ENCODE measurements around the gene NELL1. TPM values are rescaled to one million over a fixed set of nuclear protein-coding genes. Genes with fewer than 3 reads are reported as not detected.

The NELL1 gene
- total RNA-seq (2014; rRNA removed; shearing (Covaris generic)): 2.6 and 5.1 TPM in 2 replicates

DNA sequence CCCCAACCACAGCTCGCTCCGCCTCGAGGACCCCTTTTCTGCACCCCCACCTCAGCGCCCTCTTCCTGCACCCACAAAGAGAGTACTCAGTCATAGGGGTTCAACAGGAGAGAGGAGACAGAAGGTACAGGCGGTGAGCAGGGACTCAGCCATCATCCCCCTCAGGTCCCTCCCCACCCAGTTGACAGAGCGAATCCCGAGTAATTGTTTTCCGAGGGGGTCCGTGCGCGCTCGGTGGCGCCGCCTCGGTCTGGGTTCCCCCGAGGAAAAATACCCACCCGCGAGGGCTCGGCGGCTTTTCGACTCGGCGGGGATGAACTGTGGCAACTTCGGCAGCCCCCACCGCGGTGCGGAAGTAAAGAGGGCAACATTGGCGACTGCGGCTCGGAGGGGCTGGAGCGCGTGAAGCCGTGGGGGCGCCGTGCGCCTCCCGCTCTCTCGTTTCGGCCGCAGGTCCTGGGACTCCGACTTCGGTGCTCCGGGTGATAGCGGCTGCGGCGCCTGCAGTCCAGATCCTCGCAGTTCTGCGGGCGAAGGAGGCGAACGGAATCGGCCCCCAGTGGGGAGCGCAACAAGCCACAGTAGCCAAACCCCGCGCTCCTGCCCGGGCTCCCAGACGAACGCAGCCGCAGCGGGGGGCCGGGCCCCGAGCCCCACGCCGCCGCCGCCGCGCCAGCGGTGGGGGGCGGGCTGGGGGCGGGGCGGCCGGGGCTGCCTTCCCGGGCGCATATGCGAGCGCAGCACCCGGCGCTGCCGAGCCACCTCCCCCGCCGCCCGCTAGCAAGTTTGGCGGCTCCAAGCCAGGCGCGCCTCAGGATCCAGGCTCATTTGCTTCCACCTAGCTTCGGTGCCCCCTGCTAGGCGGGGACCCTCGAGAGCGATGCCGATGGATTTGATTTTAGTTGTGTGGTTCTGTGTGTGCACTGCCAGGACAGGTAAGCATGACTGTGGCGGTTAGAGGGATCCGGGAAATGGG lies at the start of gene NELL1:
Gene NELL1 (plus strand): TSS at position 743 of the 976 bp plus-strand sequence.
- peak; percentile 84 for DNase-seq
- peaks cover 57% of the 10 kb centered on the region for H3K27me3 ChIP-seq (ENCODE audit: control insufficient read depth, insufficient read depth, low read length)
- H3K36me3 ChIP-seq (replicated peaks; ENCODE audit: control insufficient read depth, insufficient read depth, low read length): no peaks in the 10 kb centered on the region
- H3K4me3 ChIP-seq (ENCODE audit: insufficient read depth, low read depth, low read length): peak within 1 kb of the TSS; percentile 60

DNA sequence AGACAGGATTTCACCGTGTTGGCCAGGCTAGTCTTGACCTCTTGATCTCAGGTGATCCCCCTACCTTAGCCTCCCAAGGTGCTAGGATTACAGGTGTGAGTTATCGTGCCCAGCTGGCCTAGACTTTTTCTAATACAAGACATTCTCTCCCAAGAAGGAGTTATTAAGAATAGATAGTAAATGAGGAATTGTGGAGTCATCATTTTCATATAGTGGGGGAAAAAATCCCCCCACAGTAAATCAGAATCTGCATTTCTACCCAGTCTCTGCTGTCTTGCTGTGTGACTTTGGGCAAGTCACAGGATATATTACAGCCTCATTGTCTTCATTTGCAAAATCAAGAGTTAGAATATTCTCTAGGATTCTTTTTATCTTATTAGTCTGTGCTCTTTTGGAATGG lies 48.4 kb upstream of the NELL1 start:
- Histone ChIP-seq H3K27me3 (ENCODE audit: control insufficient read depth, insufficient read depth, low read length) (no peaks in the 10 kb centered on the region), H3K36me3 (replicated peaks; ENCODE audit: control insufficient read depth, insufficient read depth, low read length) (no peaks in the 10 kb centered on the region), H3K4me3 (ENCODE audit: insufficient read depth, low read depth, low read length) (no peak overlapping the region)
- no peak for DNase-seq

DNA sequence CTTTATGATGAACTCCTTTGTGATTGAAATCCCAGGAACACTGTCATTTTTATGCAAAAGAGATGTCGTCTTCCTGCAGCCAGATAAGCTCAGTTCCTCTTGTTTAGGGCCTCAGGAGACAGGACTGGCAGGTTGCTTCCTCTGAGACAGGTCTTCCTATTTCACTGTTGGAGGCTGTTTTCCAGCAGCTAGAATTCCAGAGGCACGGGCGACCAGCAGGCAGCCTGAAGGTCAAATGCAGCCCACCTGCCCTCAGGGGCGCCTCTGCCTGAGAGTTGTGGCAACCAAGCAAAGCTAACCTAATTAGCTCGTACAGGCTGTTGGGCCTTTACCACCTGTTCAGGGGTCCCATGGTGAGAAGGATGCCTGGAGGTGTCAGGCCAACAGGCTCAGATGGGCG lies 47.7 kb upstream of the NELL1 start:
- H3K27me3 ChIP-seq (ENCODE audit: control insufficient read depth, insufficient read depth, low read length): no peaks in the 10 kb centered on the region
- no peaks in the 10 kb centered on the region for H3K36me3 ChIP-seq (replicated peaks; ENCODE audit: control insufficient read depth, insufficient read depth, low read length)
- peak; percentile 38 for DNase-seq
- no peak overlapping the region for H3K4me3 ChIP-seq (ENCODE audit: insufficient read depth, low read depth, low read length)

DNA sequence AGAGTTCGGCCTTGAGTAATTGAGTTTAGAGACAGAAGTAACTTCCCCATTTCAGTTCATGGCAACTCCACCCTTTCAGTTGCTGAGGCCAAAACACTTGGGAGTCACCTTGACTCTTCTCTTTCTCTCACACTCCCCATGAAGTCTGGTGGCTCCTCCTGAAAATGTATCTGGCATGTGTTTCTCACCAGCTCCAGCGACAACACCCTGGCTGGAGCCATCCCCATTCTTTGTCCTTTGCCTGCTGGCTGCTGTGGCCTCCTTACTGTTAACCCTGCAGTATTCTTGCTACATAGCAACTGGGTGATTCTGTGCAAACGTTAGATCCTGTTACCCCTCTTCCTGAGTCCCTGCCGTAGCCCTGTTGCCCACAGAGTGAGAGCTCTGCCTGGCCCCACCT lies 46.1 kb upstream of the NELL1 start:
- Histone ChIP-seq H3K36me3 (replicated peaks; ENCODE audit: control insufficient read depth, insufficient read depth, low read length) (no peaks in the 10 kb centered on the region), H3K27me3 (ENCODE audit: control insufficient read depth, insufficient read depth, low read length) (no peaks in the 10 kb centered on the region), H3K4me3 (ENCODE audit: insufficient read depth, low read depth, low read length) (no peak overlapping the region)
- no peak for DNase-seq

DNA sequence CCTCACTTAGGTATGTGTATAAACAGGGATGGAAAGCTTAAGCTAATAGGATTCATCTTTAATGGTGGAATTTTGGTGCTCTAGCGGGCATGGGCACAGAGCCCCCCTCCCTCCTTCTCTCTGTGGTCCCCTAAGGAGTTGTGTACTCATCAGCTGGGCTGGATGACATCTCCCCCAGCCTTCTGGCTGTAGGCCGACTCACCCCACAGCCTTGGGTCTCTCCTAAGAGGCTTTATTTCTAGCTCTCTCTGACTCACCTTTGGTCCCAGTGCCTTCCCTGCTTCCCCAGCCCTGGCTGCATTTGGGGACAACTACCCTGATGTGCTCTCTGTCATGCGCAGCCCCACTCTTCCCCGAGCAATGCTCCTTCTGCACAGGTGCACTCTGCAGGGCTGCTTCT lies 43.1 kb upstream of the NELL1 start:
- DNase-seq: no peak
- H3K4me3 ChIP-seq (ENCODE audit: insufficient read depth, low read depth, low read length): no peak overlapping the region
- no peaks in the 10 kb centered on the region for H3K36me3 ChIP-seq (replicated peaks; ENCODE audit: control insufficient read depth, insufficient read depth, low read length)

DNA sequence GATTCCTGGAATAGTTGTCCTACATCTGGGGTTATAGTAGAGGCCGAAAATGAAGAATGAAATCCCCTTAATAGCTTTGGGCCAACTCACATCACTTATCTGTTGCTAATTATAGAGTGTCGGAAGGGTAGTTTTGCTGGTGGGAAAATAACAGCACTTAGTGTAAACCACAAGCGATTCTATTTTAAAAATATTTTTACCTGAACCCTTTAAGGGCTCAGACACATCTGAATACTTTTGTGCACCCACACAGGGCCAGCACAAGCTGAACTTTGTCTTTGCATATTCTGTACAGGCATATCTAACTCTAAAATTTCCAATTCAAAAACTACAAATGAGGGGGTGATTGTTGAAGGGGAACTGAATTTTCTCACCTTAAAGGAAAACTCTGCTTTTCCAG lies 42.4 kb upstream of the NELL1 start:
- no peak for DNase-seq
- Histone ChIP-seq H3K4me3 (ENCODE audit: insufficient read depth, low read depth, low read length) (no peak overlapping the region), H3K36me3 (replicated peaks; ENCODE audit: control insufficient read depth, insufficient read depth, low read length) (no peaks in the 10 kb centered on the region), H3K27me3 (ENCODE audit: control insufficient read depth, insufficient read depth, low read length) (no peaks in the 10 kb centered on the region)

More for the DNA sequence above, 43.1 kb upstream of the NELL1 start:
- H3K27me3 ChIP-seq (ENCODE audit: control insufficient read depth, insufficient read depth, low read length): no peaks in the 10 kb centered on the region

DNA sequence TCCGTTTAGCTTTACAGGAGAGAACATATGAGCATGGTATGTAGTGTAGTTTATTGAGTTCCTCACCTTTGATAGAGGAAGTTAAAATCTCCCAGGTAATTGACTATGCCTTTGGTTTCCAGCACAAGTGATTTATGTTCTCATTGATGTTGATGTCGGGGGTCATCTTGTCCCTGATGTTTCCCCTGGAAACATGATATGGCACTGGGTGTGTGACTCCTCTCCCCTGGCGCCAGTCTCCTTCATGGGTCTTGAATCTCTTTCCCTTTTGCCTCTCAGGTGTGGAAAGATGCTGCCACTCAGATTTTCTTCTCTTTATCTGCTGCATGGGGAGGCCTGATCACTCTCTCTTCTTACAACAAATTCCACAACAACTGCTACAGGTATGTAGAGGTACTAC lies 41.7 kb upstream of the NELL1 start:
- Histone ChIP-seq H3K27me3 (ENCODE audit: control insufficient read depth, insufficient read depth, low read length) (no peaks in the 10 kb centered on the region), H3K36me3 (replicated peaks; ENCODE audit: control insufficient read depth, insufficient read depth, low read length) (no peaks in the 10 kb centered on the region), H3K4me3 (ENCODE audit: insufficient read depth, low read depth, low read length) (no peak overlapping the region)
- DNase-seq: no peak

DNA sequence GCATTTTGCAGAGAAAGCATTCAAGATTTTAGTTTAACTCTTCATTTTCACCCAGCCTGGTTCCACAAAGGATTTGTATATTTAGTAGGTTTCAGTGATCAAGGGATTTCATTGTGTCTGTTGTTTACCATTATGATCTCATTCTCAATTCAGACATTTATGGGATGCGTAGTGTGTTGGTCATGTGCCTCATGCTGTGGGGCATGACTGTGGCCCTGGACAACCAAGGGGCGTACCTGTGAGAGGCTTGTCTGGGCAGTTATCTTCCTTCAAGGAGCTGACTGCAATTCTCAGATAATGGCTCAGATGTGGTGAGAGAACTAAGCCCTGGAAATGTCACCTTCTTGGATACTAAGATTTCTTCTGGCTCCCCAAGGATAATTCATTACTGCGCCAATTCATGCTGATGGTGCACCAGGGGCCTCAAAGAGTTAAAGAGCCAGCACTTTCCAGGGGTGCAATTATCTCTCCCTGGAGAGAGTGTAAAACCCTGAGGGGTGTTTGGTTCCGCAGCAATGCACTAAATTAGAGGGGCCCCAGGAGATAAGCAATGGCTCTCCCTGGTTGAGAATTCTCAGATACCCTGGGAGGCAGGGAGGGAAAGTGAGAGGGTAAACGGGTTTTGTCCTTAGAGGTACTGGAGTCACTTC lies 37.7 kb upstream of the NELL1 start:
- DNase-seq: no peak
- no peaks in the 10 kb centered on the region for H3K27me3 ChIP-seq (ENCODE audit: control insufficient read depth, insufficient read depth, low read length)
- H3K36me3 ChIP-seq (replicated peaks; ENCODE audit: control insufficient read depth, insufficient read depth, low read length): no peaks in the 10 kb centered on the region
- H3K4me3 ChIP-seq (ENCODE audit: insufficient read depth, low read depth, low read length): no peak overlapping the region

DNA sequence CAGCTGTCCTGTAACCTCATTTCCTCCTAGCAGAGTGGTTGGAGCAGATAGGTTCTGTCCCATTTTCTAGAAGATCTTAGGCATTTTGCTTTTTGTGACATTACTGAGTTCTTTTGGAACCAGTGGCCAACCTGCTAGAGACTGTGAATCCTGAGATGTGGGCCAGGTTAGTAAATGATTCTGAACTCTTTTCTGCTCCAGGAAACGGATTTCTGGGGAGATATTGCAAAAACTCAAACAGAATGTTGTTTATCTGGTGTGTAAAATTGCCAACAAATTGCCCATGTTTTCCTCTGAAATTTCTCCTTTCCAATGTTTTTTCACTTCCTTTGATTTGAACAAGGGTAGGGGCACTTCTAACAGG lies 37.2 kb upstream of the NELL1 start:
- Histone ChIP-seq H3K4me3 (ENCODE audit: insufficient read depth, low read depth, low read length) (no peak overlapping the region), H3K36me3 (replicated peaks; ENCODE audit: control insufficient read depth, insufficient read depth, low read length) (no peaks in the 10 kb centered on the region), H3K27me3 (ENCODE audit: control insufficient read depth, insufficient read depth, low read length) (no peaks in the 10 kb centered on the region)
- DNase-seq: no peak

DNA sequence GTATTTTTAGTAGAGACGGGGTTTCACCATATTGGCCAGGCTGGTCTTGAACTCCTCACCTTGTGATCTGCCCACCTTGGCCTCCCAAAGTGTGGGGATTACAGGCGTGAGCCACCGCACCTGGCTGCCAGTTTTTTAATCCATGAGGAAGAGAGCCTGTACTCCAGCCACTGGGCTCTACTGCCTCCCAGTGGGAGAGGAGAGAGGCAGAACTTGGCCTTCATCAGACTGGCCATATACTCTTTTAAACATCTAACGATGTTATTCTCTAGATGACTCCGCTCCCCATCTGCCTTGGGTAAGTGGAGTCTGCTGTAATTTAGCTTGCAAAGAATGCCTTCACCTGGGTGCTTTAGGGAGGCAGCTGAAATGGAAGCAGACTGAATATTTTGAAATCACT lies 35.3 kb upstream of the NELL1 start:
- Histone ChIP-seq H3K27me3 (ENCODE audit: control insufficient read depth, insufficient read depth, low read length) (no peaks in the 10 kb centered on the region), H3K36me3 (replicated peaks; ENCODE audit: control insufficient read depth, insufficient read depth, low read length) (no peaks in the 10 kb centered on the region), H3K4me3 (ENCODE audit: insufficient read depth, low read depth, low read length) (no peak overlapping the region)
- no peak for DNase-seq

DNA sequence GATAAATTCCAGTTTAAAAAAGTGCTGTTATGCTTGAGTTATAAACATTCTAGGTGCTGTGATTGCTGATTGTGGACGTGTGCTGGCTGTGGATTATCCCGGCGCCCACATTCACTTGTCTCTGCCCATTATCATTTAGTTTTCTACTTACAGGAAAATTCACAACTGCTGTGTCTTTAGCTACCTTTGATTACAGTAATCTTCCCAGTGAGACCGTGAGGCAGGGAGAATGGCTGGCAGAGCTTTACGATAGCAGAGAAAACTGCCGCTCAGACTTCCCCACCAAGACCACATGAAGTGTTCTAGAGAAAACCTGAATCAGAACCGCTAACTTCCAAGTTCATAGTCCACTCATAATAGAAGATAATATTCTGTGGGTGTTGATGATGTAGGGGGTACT lies 34.6 kb upstream of the NELL1 start:
- no peaks in the 10 kb centered on the region for H3K27me3 ChIP-seq (ENCODE audit: control insufficient read depth, insufficient read depth, low read length)

DNA sequence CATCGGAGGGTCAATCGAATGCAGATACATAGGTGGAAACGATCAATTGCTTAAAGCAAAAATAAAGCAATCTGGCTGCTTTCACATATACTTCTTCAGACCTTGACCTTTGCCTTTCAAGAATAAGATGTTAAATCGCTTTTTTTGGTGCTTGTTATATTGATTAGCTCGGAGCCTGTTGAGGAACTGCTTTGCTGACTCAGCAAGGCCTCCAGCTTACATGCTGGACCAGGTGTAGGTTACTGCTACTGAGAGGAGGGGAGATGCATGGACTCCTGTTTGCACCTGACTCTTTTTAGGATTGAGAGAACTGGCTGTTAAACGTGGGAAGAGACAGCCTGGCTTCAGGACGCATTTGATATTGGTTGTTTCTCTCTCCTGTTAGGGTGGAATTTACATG lies 31.3 kb upstream of the NELL1 start:
- Histone ChIP-seq H3K27me3 (ENCODE audit: control insufficient read depth, insufficient read depth, low read length) (no peaks in the 10 kb centered on the region), H3K4me3 (ENCODE audit: insufficient read depth, low read depth, low read length) (no peak overlapping the region), H3K36me3 (replicated peaks; ENCODE audit: control insufficient read depth, insufficient read depth, low read length) (no peaks in the 10 kb centered on the region)
- DNase-seq: no peak

More for the DNA sequence above, 34.6 kb upstream of the NELL1 start:
- no peak for DNase-seq
- H3K36me3 ChIP-seq (replicated peaks; ENCODE audit: control insufficient read depth, insufficient read depth, low read length): no peaks in the 10 kb centered on the region
- H3K4me3 ChIP-seq (ENCODE audit: insufficient read depth, low read depth, low read length): no peak overlapping the region

DNA sequence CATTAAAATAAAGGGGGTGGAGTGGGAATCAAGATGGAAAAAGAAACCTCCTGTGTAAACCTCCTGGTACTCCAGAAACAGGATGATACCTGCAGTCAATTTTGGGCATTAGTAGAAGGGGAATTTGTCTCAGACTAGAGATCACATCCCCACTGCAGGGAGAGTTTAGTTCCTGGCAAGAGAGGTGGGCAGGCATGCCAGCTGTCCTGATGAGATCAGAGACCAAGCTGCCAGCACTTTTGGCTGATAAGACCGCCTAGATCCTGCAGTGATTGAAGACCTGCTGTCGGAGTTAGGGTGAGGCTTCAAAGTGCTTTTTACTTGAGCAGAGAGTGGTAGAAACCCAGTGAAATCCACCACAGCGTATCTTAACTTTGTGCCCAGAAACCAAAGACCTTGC lies 29.7 kb upstream of the NELL1 start:
- no peak for DNase-seq
- H3K36me3 ChIP-seq (replicated peaks; ENCODE audit: control insufficient read depth, insufficient read depth, low read length): no peaks in the 10 kb centered on the region
- no peak overlapping the region for H3K4me3 ChIP-seq (ENCODE audit: insufficient read depth, low read depth, low read length)
- no peaks in the 10 kb centered on the region for H3K27me3 ChIP-seq (ENCODE audit: control insufficient read depth, insufficient read depth, low read length)

DNA sequence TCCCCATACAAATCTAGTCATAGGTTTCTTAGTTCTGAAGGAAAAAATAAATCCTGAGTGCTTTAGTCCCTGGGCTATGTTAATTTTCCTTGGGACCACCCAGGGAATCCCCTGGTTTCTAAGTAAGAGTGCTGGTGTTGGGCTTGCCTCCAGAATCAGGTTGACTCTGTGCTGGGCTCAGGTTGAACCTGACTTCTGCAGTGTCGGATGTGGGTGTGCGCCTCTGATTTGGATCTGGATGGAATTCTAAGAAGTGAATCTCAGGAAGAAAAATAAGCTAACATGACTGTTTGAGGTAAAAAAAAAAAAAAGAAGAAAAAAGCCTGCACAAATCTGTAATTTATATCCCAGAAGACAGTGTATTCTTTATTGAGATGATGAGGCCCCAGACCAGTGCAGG lies 29.0 kb upstream of the NELL1 start:
- Histone ChIP-seq H3K27me3 (ENCODE audit: control insufficient read depth, insufficient read depth, low read length) (no peaks in the 10 kb centered on the region), H3K36me3 (replicated peaks; ENCODE audit: control insufficient read depth, insufficient read depth, low read length) (no peaks in the 10 kb centered on the region), H3K4me3 (ENCODE audit: insufficient read depth, low read depth, low read length) (no peak overlapping the region)
- DNase-seq: no peak

DNA sequence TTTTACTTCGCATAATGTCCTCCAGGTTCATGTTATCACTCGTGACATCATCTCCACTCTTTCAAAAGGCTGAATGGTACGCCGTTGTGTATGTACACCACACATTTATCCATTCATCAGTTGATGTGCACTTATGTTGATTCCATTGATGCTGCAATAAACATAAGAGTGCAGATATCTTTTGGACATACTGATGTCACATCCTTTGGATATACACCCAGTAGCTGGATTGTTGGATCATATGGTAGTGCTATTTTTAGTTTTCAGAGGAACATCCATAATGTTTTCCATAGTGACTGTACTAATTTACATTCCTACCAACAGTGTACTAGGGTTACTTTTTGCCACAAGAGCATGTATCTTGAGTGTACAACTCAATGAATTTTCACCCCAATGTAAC lies 25.0 kb upstream of the NELL1 start:
- Histone ChIP-seq H3K27me3 (ENCODE audit: control insufficient read depth, insufficient read depth, low read length) (no peaks in the 10 kb centered on the region), H3K4me3 (ENCODE audit: insufficient read depth, low read depth, low read length) (no peak overlapping the region), H3K36me3 (replicated peaks; ENCODE audit: control insufficient read depth, insufficient read depth, low read length) (no peaks in the 10 kb centered on the region)
- DNase-seq: no peak

Data from H7 (cell line).